B cell (primary cell): ENCODE results near the gene CHEK1.

ENCODE experiments used
- EZH2 ChIP-seq: IDR thresholded peaks from 2 replicates; pipeline ENCODE4 v1.6.1; 2012; ENCODE audit warnings: borderline replicate concordance, low read depth, mild to moderate bottlenecking, moderate library complexity, low read length; ENCODE audit not compliant: insufficient read depth, poor library complexity, severe bottlenecking
- TF ChIP-seq, protein P1 (sequence below): fragments of 200-600 bp; IDR thresholded peaks from one replicate; pipeline ENCODE4 v1.8.0; 2022; ENCODE audit warnings: antibody characterized with exemption, mild to moderate bottlenecking

DNA sequence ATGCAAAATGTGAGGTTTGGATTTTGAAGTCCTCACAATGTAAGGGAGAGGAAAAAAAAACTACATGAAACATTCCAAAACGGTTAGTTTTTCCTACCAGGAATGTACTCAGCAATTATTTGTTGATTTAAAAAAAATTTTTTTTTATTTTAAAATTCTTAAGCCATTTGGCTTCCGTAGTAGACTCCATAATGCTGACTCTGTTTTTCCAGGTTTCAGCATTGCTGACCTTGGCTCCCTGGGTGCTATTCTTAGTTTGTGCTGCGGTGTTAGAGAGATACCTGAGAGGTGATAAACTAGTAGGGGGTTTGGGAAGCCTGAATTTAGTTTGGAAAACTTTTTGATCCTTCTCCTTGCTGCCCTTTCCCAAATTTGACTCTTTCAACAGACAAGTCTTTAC is 21.8 kb upstream of the CHEK1 start:
- TF ChIP-seq, protein P1, sequence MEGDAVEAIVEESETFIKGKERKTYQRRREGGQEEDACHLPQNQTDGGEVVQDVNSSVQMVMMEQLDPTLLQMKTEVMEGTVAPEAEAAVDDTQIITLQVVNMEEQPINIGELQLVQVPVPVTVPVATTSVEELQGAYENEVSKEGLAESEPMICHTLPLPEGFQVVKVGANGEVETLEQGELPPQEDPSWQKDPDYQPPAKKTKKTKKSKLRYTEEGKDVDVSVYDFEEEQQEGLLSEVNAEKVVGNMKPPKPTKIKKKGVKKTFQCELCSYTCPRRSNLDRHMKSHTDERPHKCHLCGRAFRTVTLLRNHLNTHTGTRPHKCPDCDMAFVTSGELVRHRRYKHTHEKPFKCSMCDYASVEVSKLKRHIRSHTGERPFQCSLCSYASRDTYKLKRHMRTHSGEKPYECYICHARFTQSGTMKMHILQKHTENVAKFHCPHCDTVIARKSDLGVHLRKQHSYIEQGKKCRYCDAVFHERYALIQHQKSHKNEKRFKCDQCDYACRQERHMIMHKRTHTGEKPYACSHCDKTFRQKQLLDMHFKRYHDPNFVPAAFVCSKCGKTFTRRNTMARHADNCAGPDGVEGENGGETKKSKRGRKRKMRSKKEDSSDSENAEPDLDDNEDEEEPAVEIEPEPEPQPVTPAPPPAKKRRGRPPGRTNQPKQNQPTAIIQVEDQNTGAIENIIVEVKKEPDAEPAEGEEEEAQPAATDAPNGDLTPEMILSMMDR, result no peak
- no peak for TF ChIP-seq EZH2
